Fibroblast of villous mesenchyme (primary cell): ENCODE data around the gene FAM171A2. TPM values are rescaled to one million over a fixed set of nuclear protein-coding genes. Genes with fewer than 3 reads are reported as not detected.
A peak's percentile ranks its signal among the peaks of the same experiment; 100 is the strongest.
"Not testable (repeated sequence)": the region's sequence is repeated elsewhere in the genome, so short reads cannot be mapped to it uniquely, and the experiment has no call there.

ENCODE experiments used
- DNase-seq: peaks from one replicate; pipeline ENCODE4 v3.0.0-alpha.2; 2010; ENCODE audit warnings: low read depth
- H3K4me3 ChIP-seq: 2 replicates; pipeline ENCODE4 v1.5.1; 2011; ENCODE audit warnings: low read depth, mild to moderate bottlenecking, low read length
- CTCF ChIP-seq: IDR thresholded peaks from 2 replicates; pipeline ENCODE4 v1.5.1; 2012; ENCODE audit warnings: low read depth, mild to moderate bottlenecking, low read length; ENCODE audit not compliant: insufficient read depth
- total RNA-seq: library from RNA; depleted of rRNA; stranded (reverse); fragments of >200 nt; gene quantifications from 2 replicates; pipeline ENCODE4 v1.2.3, GENCODE V29; 2012

The FAM171A2 gene
- total RNA-seq, 1 donor = 0.86 TPM

GRCh38 chr17:44348234-44348987 lies 15.2 kb downstream of the FAM171A2 start:
- TF ChIP-seq CTCF = no peak
- DNase-seq = no peak
- H3K4me3 ChIP-seq = no peak overlapping the region

GRCh38 chr17:44347206-44348055 lies 16.2 kb downstream of the FAM171A2 start:
- H3K4me3 ChIP-seq, DNase-seq: not testable (repeated sequence)

GRCh38 chr17:44346064-44346844 lies 17.4 kb downstream of the FAM171A2 start:
- TF ChIP-seq CTCF = no peak
- peak overlapping the region; percentile 96 for H3K4me3 ChIP-seq
- DNase-seq = no peak

GRCh38 chr17:44345454-44346026 lies 18.1 kb downstream of the FAM171A2 start:
- peak overlapping the region; percentile 96 for H3K4me3 ChIP-seq
- peak; percentile 63 for DNase-seq
- TF ChIP-seq CTCF = peak; percentile 52

GRCh38 chr17:44344939-44345453 lies 18.7 kb downstream of the FAM171A2 start, which contains the start of gene GRN:
Gene GRN (plus strand): TSS chr17:44345302. CDS start chr17:44349165, 3,863 bp downstream.
- DNase-seq = peak; percentile 100
- no peak for TF ChIP-seq CTCF
- peak within 1 kb of the TSS; percentile 96 for H3K4me3 ChIP-seq

- H3K4me3 ChIP-seq = no peak overlapping the region
- no peak for DNase-seq
- no peak for TF ChIP-seq CTCF
Observed at GRCh38 chr17:44343510-44344209, 20.0 kb downstream of the FAM171A2 start.

- DNase-seq, H3K4me3 ChIP-seq: not testable (repeated sequence)
Observed at GRCh38 chr17:44340553-44340952, 23.1 kb downstream of the FAM171A2 start.
